HepG2 (cell line): ENCODE results near the gene CCDC57. TPM values are rescaled to one million over a fixed set of nuclear protein-coding genes. Genes with fewer than 3 reads are reported as not detected.
A peak's percentile ranks its signal among the peaks of the same experiment; 100 is the strongest.

Experiments
- CCDC6 ChIP-seq: sonication (generic); formaldehyde crosslinking; IDR thresholded peaks from 2 replicates; pipeline ENCODE4 v1.8.1; 2022; ENCODE audit warnings: mild to moderate bottlenecking, missing genetic modification reagents, moderate library complexity
- CEBPG ChIP-seq: IDR thresholded peaks from 2 replicates; pipeline ENCODE4 v1.6.1; 2016
- ELF3 ChIP-seq: IDR thresholded peaks from 2 replicates; pipeline ENCODE4 v1.6.1; 2016; ENCODE audit warnings: missing genetic modification reagents, missing compliant biosample characterization
- ERF ChIP-seq: IDR thresholded peaks from 2 replicates; pipeline ENCODE4 v1.6.1; 2018; ENCODE audit warnings: missing biosample characterization, missing genetic modification reagents
- FOXA3 ChIP-seq: IDR thresholded peaks from 2 replicates; pipeline ENCODE4 v1.6.1; 2016; ENCODE audit warnings: missing genetic modification reagents, missing compliant biosample characterization
- HDAC2 ChIP-seq: sonication (generic); formaldehyde crosslinking; IDR thresholded peaks from 2 replicates; pipeline ENCODE4 v1.4.0; 2020; ENCODE audit warnings: missing genetic modification reagents
- JARID2 ChIP-seq: sonication (generic); formaldehyde crosslinking; IDR thresholded peaks from 2 replicates; pipeline ENCODE4 v1.8.1; 2023; ENCODE audit warnings: missing genetic modification reagents, inconsistent platforms; ENCODE audit not compliant: insufficient replicate concordance
- KDM2A ChIP-seq: sonication (generic); formaldehyde crosslinking; IDR thresholded peaks from 2 replicates; pipeline ENCODE4 v1.4.0; 2020; ENCODE audit warnings: low read depth, missing genetic modification reagents, borderline replicate concordance
- MED8 ChIP-seq: sonication (generic); formaldehyde crosslinking; IDR thresholded peaks from 2 replicates; pipeline ENCODE4 v1.8.1; 2023; ENCODE audit warnings: mild to moderate bottlenecking, missing genetic modification reagents; ENCODE audit not compliant: insufficient replicate concordance
- MTA3 ChIP-seq: sonication (generic); formaldehyde crosslinking; IDR thresholded peaks from 2 replicates; pipeline ENCODE4 v1.4.0; 2020; ENCODE audit warnings: missing genetic modification reagents
- NAIF1 ChIP-seq: sonication (generic); formaldehyde crosslinking; IDR thresholded peaks from 2 replicates; pipeline ENCODE4 v1.5.0; 2020; ENCODE audit warnings: mild to moderate bottlenecking, missing genetic modification reagents, borderline replicate concordance
- NFRKB ChIP-seq: fragments of 450-650 bp; IDR thresholded peaks from 2 replicates; pipeline ENCODE4 v1.6.1; 2017
- NR2F2 ChIP-seq: IDR thresholded peaks from 2 replicates; pipeline ENCODE4 v1.6.1; 2012; ENCODE audit warnings: low read depth, inconsistent platforms, borderline replicate concordance
- POLR2AphosphoS5 ChIP-seq: IDR thresholded peaks from 2 replicates; pipeline ENCODE4 v1.6.1; 2012; ENCODE audit warnings: low read depth, low read length
- RFX3 ChIP-seq: IDR thresholded peaks from 2 replicates; pipeline ENCODE4 v1.6.1; 2016; ENCODE audit warnings: missing biosample characterization, missing genetic modification reagents
- SP5 ChIP-seq: IDR thresholded peaks from 2 replicates; pipeline ENCODE4 v1.6.1; 2016; ENCODE audit warnings: low read depth, borderline replicate concordance
- TAF15 ChIP-seq: fragments of 200-400 bp; formaldehyde crosslinking; IDR thresholded peaks from one replicate; pipeline ENCODE4 v1.6.1; 2018; ENCODE audit warnings: mild to moderate bottlenecking, low read depth, low read length; ENCODE audit not compliant: poor library complexity, severe bottlenecking
- TEAD3 ChIP-seq: optimal IDR thresholded peaks from 2 replicates; pipeline ENCODE3; 2016; ENCODE audit warnings: borderline replicate concordance
- TP53 ChIP-seq: sonication (generic); formaldehyde crosslinking; conservative IDR thresholded peaks from 2 replicates; pipeline ENCODE4 v1.4.0; 2020; ENCODE audit warnings: missing genetic modification reagents
- ZC3H4 ChIP-seq: sonication (generic); formaldehyde crosslinking; IDR thresholded peaks from 2 replicates; pipeline ENCODE4 v1.4.0; 2020; ENCODE audit warnings: missing genetic modification reagents, borderline replicate concordance
- ZKSCAN8 ChIP-seq: IDR thresholded peaks from 2 replicates; pipeline ENCODE4 v1.6.1; 2016; ENCODE audit warnings: borderline replicate concordance, missing genetic modification reagents, missing compliant biosample characterization
- ZNF136 ChIP-seq: sonication (generic); formaldehyde crosslinking; IDR thresholded peaks from 2 replicates; pipeline ENCODE4 v1.8.1; 2022; ENCODE audit warnings: low read depth, mild to moderate bottlenecking, moderate library complexity, missing genetic modification reagents
- ZNF3 ChIP-seq: IDR thresholded peaks from 2 replicates; pipeline ENCODE4 v1.7.0; 2017; ENCODE audit warnings: inconsistent platforms
- ZNF34 ChIP-seq: sonication (generic); formaldehyde crosslinking; IDR thresholded peaks from 2 replicates; pipeline ENCODE4 v1.4.0; 2020; ENCODE audit warnings: mild to moderate bottlenecking, missing genetic modification reagents, borderline replicate concordance
- ZNF569 ChIP-seq: sonication (generic); formaldehyde crosslinking; IDR thresholded peaks from 2 replicates; pipeline ENCODE4 v1.5.0; 2020; ENCODE audit warnings: mild to moderate bottlenecking, missing genetic modification reagents, moderate library complexity, borderline replicate concordance
- ZNF607 ChIP-seq: sonication (generic); formaldehyde crosslinking; IDR thresholded peaks from 2 replicates; pipeline ENCODE4 v1.5.1; 2020; ENCODE audit warnings: missing genetic modification reagents, mild to moderate bottlenecking, borderline replicate concordance
- ZNF747 ChIP-seq: sonication (generic); formaldehyde crosslinking; IDR thresholded peaks from 2 replicates; pipeline ENCODE4 v1.8.1; 2023; ENCODE audit warnings: missing genetic modification reagents, mild to moderate bottlenecking, borderline replicate concordance
- polyA plus RNA-seq, 8 experiments: library from polyadenylated mRNA; depleted of rRNA in 3 of 8; stranded (reverse) in 7 of 8; unstranded in 1 of 8; fragments of >200 nt; fragmentation: Illumina TruSeq in 4 of 8; extraction: Trizol in 4 of 8; gene quantifications; 2 replicates each; pipeline versions ENCODE4 v1.2.1 to v1.2.3, GENCODE V29; 2011 to 2016; ENCODE audit warnings: low read depth in 4 of 8, missing spikeins in 1 of 8, mixed read lengths in 1 of 8; ENCODE audit not compliant: insufficient read depth in 1 of 8
- total RNA-seq, 5 experiments: library from RNA; depleted of rRNA; stranded (reverse); fragments of >200 nt; fragmentation: Illumina TruSeq; extraction: Trizol; gene quantifications; 2 replicates each; pipeline ENCODE4 v1.2.3, GENCODE V29; 2016; ENCODE audit warnings: low read depth in 1 of 5
- TF ChIP-seq, protein P1 (sequence below): sonication (generic); formaldehyde crosslinking; IDR thresholded peaks from 2 replicates; pipeline ENCODE4 v1.5.0; 2020; ENCODE audit warnings: mild to moderate bottlenecking, missing genetic modification reagents, borderline replicate concordance
- TF ChIP-seq, protein P2 (sequence below): sonication (generic); formaldehyde crosslinking; IDR thresholded peaks from 2 replicates; pipeline ENCODE4 v1.5.0; 2020; ENCODE audit warnings: missing genetic modification reagents

Gene CCDC57
- total and polyA plus RNA-seq, 2 of the 13 experiments (the other 11 are each of a cell fraction or from before 2014, with no cell fraction given) = 59.3 to 59.9 TPM

DNA sequence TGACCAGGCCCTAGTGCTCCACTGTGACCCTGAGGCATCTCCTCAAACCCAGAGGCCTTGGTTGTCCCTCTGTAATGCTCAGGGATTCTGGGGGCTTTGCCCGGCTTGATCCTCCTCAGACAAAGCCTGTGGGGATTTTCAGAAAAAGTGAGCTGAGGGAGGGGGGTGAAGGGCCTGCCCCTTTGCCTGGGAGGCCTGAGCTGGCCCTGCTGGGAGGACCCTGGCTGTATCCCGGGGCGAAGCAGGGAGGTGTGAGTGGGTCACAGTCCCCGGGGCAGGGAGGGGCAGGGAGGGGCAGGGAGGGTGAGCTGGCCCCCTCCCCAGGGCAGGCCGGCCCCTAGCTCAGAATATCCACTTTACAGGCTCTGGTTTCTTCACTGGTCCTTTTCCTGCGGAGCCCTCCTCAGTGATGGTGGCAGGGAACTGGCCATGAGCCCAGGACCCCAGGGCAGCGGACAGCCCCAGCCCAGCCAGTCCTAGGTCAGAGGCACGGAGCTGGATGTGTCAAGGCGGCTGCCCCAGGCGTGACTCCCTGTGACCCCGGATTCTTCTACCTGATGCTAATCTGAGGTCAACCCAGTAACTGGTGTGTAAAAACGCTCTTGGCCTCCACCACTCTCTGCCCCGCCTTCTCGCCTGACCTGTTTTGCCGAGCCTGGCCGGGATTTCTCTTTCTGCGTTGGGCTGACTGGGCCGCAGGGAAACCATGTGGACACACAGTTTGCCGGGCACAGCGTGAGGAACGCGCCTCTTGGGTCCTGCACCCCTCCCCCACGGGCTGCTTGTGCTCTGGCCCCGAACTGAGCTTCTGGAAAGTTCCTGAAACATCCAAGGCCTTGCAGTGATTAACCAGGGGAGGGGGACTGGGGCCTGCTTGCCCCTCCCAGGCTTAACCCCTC is 108.8 kb downstream of the CCDC57 start (continued):
- TF ChIP-seq FOXA3 (CRISPR knock-in tag) (peak; percentile 70), NR2F2 (no peak), JARID2 (CRISPR knock-in tag) (peak; percentile 21), NFRKB (no peak), ELF3 (CRISPR knock-in tag) (peak; percentile 77), NAIF1 (CRISPR knock-in tag) (peak; percentile 68; the same call in 1 of the 2 replicates), TP53 (CRISPR knock-in tag) (no peak), MED8 (CRISPR knock-in tag) (no peak), RFX3 (CRISPR knock-in tag) (no peak), ZKSCAN8 (no peak; the same call in 1 of the 2 replicates), ZNF607 (CRISPR knock-in tag) (peak; percentile 76; the same call in 1 of the 2 replicates), ZC3H4 (CRISPR knock-in tag) (0 out of 2 replicates have a peak, but pooled peaks have one; percentile 42), ZNF569 (CRISPR knock-in tag) (no peak), CCDC6 (CRISPR knock-in tag) (peak; percentile 82; the same call in 1 of the 2 replicates), ZNF747 (CRISPR knock-in tag) (no peak), POLR2AphosphoS5 (peak; percentile 55), HDAC2 (CRISPR knock-in tag) (peak; percentile 80), MTA3 (CRISPR knock-in tag) (no peak), CEBPG (CRISPR knock-in tag) (peak; percentile 26), ZNF136 (peak; percentile 62; the same call in 1 of the 2 replicates), KDM2A (CRISPR knock-in tag) (peak; percentile 88; the same call in 1 of the 2 replicates), ZNF34 (CRISPR knock-in tag) (no peak), SP5 (CRISPR knock-in tag) (peak; percentile 96), ERF (CRISPR knock-in tag) (peak; percentile 87), TAF15 (peak; percentile 24), ZNF3 (CRISPR knock-in tag) (no peak), TEAD3 (peak; percentile 74)
- TF ChIP-seq, protein P1, sequence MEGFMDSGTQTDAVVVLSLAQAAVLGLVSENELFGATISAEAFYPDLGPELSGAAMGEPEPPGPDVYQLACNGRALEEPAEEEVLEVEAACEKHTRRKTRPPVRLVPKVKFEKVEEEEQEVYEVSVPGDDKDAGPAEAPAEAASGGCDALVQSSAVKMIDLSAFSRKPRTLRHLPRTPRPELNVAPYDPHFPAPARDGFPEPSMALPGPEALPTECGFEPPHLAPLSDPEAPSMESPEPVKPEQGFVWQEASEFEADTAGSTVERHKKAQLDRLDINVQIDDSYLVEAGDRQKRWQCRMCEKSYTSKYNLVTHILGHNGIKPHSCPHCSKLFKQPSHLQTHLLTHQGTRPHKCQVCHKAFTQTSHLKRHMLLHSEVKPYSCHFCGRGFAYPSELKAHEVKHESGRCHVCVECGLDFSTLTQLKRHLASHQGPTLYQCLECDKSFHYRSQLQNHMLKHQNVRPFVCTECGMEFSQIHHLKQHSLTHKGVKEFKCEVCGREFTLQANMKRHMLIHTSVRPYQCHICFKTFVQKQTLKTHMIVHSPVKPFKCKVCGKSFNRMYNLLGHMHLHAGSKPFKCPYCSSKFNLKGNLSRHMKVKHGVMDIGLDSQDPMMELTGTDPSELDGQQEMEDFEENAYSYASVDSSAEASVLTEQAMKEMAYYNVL = no peak; the same call in 1 of the 2 replicates
- TF ChIP-seq, protein P2, sequence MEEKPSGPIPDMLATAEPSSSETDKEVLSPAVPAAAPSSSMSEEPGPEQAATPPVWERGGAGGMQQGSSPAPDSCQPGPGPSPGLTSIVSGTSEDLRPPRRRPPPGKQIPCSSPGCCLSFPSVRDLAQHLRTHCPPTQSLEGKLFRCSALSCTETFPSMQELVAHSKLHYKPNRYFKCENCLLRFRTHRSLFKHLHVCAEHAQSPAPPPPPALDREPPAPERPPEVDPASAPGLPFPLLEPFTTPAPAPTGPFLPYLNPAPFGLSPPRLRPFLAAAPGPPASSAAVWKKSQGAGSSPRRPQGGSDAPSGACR = 0 out of 2 replicates have a peak, but pooled peaks have one; percentile 1
